HL-60 (cell line): ENCODE data around the gene PBRM1.

Experiments used
- DNase-seq, 2 experiments: peaks; one replicate each; pipeline ENCODE4 v3.0.0-alpha.2; 2010 to 2020; ENCODE audit warnings: low read depth in 1 of 2, low spot score in 1 of 2
- H3K27ac ChIP-seq: fragments of 250-450 bp; sonication (Bioruptor Pico); replicated peaks from 2 replicates; pipeline ENCODE4 v1.5.1; 2020; ENCODE audit warnings: mild to moderate bottlenecking, moderate library complexity
- H3K27me3 ChIP-seq: fragments of 250-450 bp; sonication (Bioruptor Pico); 2 replicates; pipeline ENCODE4 v1.5.1; 2021; ENCODE audit warnings: mild to moderate bottlenecking, moderate library complexity; ENCODE audit not compliant: insufficient read depth, poor library complexity, severe bottlenecking
- H3K4me3 ChIP-seq: replicated peaks from 2 replicates; pipeline ENCODE4 v1.5.1; 2011; ENCODE audit warnings: mild to moderate bottlenecking, control low read depth, low read length; ENCODE audit not compliant: insufficient read depth
- GABPA ChIP-seq: IDR thresholded peaks from 2 replicates; pipeline ENCODE4 v1.6.1; 2012; ENCODE audit warnings: low read depth
- POLR2AphosphoS5 ChIP-seq: IDR thresholded peaks from 2 replicates; pipeline ENCODE4 v1.6.1; 2012; ENCODE audit warnings: low read depth
- REST ChIP-seq: IDR thresholded peaks from 2 replicates; pipeline ENCODE4 v1.6.1; 2012; ENCODE audit warnings: low read depth; ENCODE audit not compliant: insufficient replicate concordance
- SPI1 ChIP-seq: IDR thresholded peaks from 2 replicates; pipeline ENCODE4 v1.6.1; 2012; ENCODE audit warnings: low read depth, mild to moderate bottlenecking, borderline replicate concordance
- TF ChIP-seq, protein P1 (sequence below): IDR thresholded peaks from one replicate; pipeline ENCODE4 v1.5.1; 2011; ENCODE audit warnings: low read length, control low read depth, inconsistent platforms; ENCODE audit not compliant: insufficient read depth

PBRM1 gene

DNA sequence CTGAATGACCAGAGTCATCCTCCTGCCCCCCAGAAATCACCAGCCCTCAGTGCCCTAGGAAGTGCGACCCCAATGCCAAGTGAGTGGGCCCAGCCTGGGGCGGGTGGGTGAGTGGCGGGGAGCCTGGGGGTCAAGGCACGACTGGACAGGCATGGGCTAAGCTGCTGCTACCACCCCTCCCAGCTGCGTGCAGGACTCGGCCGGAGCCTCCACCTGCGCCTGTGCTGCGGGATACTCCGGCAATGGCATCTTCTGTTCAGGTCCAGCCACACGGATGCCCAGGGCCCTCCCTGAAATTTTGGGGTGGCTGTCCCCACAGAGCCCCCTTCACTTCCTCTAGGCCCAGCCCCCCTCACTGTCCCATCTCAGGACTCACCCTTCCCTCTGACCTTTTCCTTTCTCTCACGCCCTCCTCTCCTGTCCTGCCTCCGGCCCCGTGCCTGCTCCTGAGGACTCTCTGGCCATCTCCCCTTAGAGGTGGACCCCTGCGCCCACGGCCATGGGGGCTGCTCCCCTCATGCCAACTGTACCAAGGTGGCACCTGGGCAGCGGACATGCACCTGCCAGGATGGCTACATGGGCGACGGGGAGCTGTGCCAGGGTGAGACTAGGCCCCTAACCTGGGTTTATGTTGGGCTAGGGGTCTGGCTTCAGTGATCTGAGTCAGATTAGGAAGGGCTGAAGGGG, 169.1 kb downstream of the PBRM1 start:
- TF ChIP-seq SPI1: no peak
- TF ChIP-seq, protein P1, sequence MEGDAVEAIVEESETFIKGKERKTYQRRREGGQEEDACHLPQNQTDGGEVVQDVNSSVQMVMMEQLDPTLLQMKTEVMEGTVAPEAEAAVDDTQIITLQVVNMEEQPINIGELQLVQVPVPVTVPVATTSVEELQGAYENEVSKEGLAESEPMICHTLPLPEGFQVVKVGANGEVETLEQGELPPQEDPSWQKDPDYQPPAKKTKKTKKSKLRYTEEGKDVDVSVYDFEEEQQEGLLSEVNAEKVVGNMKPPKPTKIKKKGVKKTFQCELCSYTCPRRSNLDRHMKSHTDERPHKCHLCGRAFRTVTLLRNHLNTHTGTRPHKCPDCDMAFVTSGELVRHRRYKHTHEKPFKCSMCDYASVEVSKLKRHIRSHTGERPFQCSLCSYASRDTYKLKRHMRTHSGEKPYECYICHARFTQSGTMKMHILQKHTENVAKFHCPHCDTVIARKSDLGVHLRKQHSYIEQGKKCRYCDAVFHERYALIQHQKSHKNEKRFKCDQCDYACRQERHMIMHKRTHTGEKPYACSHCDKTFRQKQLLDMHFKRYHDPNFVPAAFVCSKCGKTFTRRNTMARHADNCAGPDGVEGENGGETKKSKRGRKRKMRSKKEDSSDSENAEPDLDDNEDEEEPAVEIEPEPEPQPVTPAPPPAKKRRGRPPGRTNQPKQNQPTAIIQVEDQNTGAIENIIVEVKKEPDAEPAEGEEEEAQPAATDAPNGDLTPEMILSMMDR: no peak
- no peak for TF ChIP-seq REST
- TF ChIP-seq GABPA: no peak
- TF ChIP-seq POLR2AphosphoS5: no peak
- Histone ChIP-seq H3K4me3 (no peak overlapping the region), H3K27ac (no peak overlapping the region), H3K27me3 (no peaks in the 10 kb centered on the region)
- DNase-seq: no peak

DNA sequence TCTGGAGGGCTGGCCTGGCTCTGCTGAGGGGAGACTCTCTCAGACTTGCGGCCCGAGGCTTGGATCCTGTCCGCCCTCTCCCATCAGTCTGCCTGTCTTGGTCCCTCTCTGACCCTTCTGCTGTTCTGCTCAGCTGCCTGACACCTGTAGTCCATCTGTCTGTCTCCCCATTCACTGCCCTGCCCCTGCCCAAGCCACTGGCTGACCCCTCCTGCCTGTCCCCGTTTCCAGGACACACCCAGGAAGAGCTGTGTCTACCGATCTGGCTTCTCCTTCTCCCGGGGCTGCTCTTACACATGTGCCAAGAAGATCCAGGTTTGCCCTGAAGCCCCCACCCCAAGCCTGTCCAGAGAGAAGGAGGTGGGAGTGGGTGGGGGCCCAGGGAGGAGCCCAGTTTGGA, 170.5 kb downstream of the PBRM1 start:
- no peak for DNase-seq
- Histone ChIP-seq H3K4me3 (no peak overlapping the region), H3K27ac (no peak overlapping the region), H3K27me3 (no peaks in the 10 kb centered on the region)
- TF ChIP-seq POLR2AphosphoS5 (no peak), SPI1 (no peak), GABPA (no peak)
- TF ChIP-seq, protein P1: no peak

DNA sequence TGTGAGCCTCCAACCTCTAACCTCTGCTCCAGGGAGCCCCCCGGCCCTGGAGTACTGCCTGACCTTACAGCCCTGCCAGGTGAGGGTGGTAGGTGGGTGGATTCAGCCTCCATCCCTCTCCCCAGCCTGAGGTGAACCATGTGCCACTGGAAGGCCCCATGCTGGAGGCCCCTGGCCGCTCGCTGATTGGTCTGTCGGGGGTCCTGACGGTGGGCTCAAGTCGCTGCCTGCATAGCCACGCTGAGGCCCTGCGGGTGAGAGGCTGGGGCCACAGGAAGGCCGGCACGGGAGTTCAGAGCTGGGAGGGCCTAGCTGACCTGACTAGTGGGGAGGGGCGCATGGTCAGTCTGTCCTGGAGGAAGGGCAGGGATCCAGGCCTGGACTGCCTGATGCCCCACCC, 171.1 kb downstream of the PBRM1 start:
- TF ChIP-seq REST (no peak), GABPA (no peak), POLR2AphosphoS5 (no peak), SPI1 (no peak)
- TF ChIP-seq, protein P1: no peak
- Histone ChIP-seq H3K4me3 (no peak overlapping the region), H3K27me3 (no peaks in the 10 kb centered on the region), H3K27ac (no peak overlapping the region)
- DNase-seq: no peak

GRCh38 chr3:52513281-52513680, 172.4 kb downstream of the PBRM1 start:
- no peak for DNase-seq
- TF ChIP-seq REST (no peak), POLR2AphosphoS5 (no peak), SPI1 (no peak), GABPA (no peak)
- TF ChIP-seq, protein P1: no peak
- no peak overlapping the region for H3K27ac ChIP-seq
- H3K27me3 ChIP-seq: no peaks in the 10 kb centered on the region
- no peak overlapping the region for H3K4me3 ChIP-seq
